CD14-positive monocyte (primary cell): ENCODE measurements around the gene QRICH2. TPM values are rescaled to one million over a fixed set of nuclear protein-coding genes. Genes with fewer than 3 reads are reported as not detected.

ENCODE experiments used
- DNase-seq, 3 donors: peaks; one replicate each; pipeline ENCODE4 v3.0.0-alpha.2; 2011 to 2022
- H2AFZ ChIP-seq: 2 replicates; pipeline ENCODE4 v1.6.0; 2012; ENCODE audit warnings: mild to moderate bottlenecking, low read depth, low read length, inconsistent platforms; ENCODE audit not compliant: insufficient read depth, poor library complexity, severe bottlenecking
- H3K27ac ChIP-seq, 2 donors: 1 replicate in 1 of 2; 2 replicates in 1 of 2; pipeline ENCODE4 v1.5.1; 2012 to 2013; ENCODE audit warnings: low read length in 2 of 2, control low read depth in 1 of 2, inconsistent platforms in 1 of 2, low read depth in 1 of 2, mild to moderate bottlenecking in 1 of 2
- H3K27me3 ChIP-seq, 2 donors: one replicate each; pipeline versions ENCODE4 v1.6.0 to v1.6.1; 2011 to 2013; ENCODE audit warnings: low read length in 2 of 2; ENCODE audit not compliant: control insufficient read depth in 2 of 2, insufficient read depth in 2 of 2
- H3K36me3 ChIP-seq, 2 donors: replicated peaks in 1 of 2; 1 replicate in 1 of 2; 2 replicates in 1 of 2; pipeline versions ENCODE4 v1.5.1 to v1.6.1; 2012 to 2013; ENCODE audit warnings: low read length in 2 of 2, control low read depth in 1 of 2, inconsistent platforms in 1 of 2, mild to moderate bottlenecking in 1 of 2; ENCODE audit not compliant: insufficient read depth in 2 of 2, control insufficient read depth in 1 of 2
- H3K4me1 ChIP-seq, 2 donors: 1 replicate in 1 of 2; 2 replicates in 1 of 2; pipeline versions ENCODE4 v1.5.1 to v1.6.1; 2012 to 2013; ENCODE audit warnings: low read length in 2 of 2, control low read depth in 1 of 2, inconsistent platforms in 1 of 2, mild to moderate bottlenecking in 1 of 2, moderate library complexity in 1 of 2; ENCODE audit not compliant: insufficient read depth in 2 of 2, control insufficient read depth in 1 of 2
- H3K4me2 ChIP-seq: replicated peaks from 2 replicates; pipeline ENCODE3; 2012; ENCODE audit warnings: low read length, moderate library complexity, mild to moderate bottlenecking; ENCODE audit not compliant: poor library complexity, severe bottlenecking; ENCODE audit errors: extremely low read depth
- H3K4me3 ChIP-seq, 3 experiments: fragments of 200-600 bp in 1 of 3; sonication (generic) in 1 of 3; replicated peaks in 1 of 3; 1 replicate in 2 of 3; 2 replicates in 1 of 3; pipeline ENCODE4 v1.5.1; 2011 to 2013; ENCODE audit warnings: low read length in 3 of 3, mild to moderate bottlenecking in 3 of 3, control low read depth in 2 of 3, low read depth in 2 of 3, inconsistent platforms in 1 of 3, moderate library complexity in 1 of 3
- H3K79me2 ChIP-seq: 2 replicates; pipeline ENCODE4 v1.6.0; 2012; ENCODE audit warnings: mild to moderate bottlenecking, control low read depth, inconsistent platforms, low read length, moderate library complexity; ENCODE audit not compliant: insufficient read depth
- H3K9ac ChIP-seq: 2 replicates; pipeline ENCODE4 v1.6.0; 2017; ENCODE audit warnings: low read length, mild to moderate bottlenecking; ENCODE audit not compliant: insufficient read depth, poor library complexity, severe bottlenecking
- H3K9me3 ChIP-seq, 2 donors: replicated peaks in 1 of 2; 1 replicate in 1 of 2; 2 replicates in 1 of 2; pipeline versions ENCODE4 v1.5.1 to v1.6.1; 2012 to 2013; ENCODE audit warnings: low read length in 2 of 2, control low read depth in 1 of 2; ENCODE audit not compliant: control insufficient read depth in 1 of 2, insufficient read depth in 1 of 2
- H4K20me1 ChIP-seq: 2 replicates; pipeline ENCODE4 v1.6.0; 2012; ENCODE audit warnings: mild to moderate bottlenecking, low read length, control low read depth, moderate library complexity; ENCODE audit not compliant: insufficient read depth
- H3K27ac Mint-ChIP-seq, 7 donors: one replicate each; pipeline ENCODE4 v1.8.0; 2020; ENCODE audit warnings: mild to moderate bottlenecking in 7 of 7, mixed read lengths in 7 of 7, moderate library complexity in 6 of 7, inconsistent platforms in 2 of 7
- H3K27me3 Mint-ChIP-seq, 3 donors: one replicate each; pipeline ENCODE4 v1.8.0; 2021 to 2022; ENCODE audit warnings: low read depth in 3 of 3, mild to moderate bottlenecking in 3 of 3, mixed read lengths in 3 of 3, moderate library complexity in 3 of 3, inconsistent platforms in 1 of 3
- H3K36me3 Mint-ChIP-seq, 2 donors: one replicate each; pipeline ENCODE4 v1.8.0; 2020; ENCODE audit warnings: mixed read lengths in 2 of 2, inconsistent platforms in 1 of 2, mild to moderate bottlenecking in 1 of 2
- H3K4me1 Mint-ChIP-seq: one replicate; pipeline ENCODE4 v1.8.0; 2020; ENCODE audit warnings: mild to moderate bottlenecking, mixed read lengths
- H3K4me3 Mint-ChIP-seq, 2 donors: one replicate each; pipeline ENCODE4 v1.8.0; 2020; ENCODE audit warnings: mild to moderate bottlenecking in 2 of 2, mixed read lengths in 2 of 2, moderate library complexity in 1 of 2
- H3K9me3 Mint-ChIP-seq, 7 donors: one replicate each; pipeline ENCODE4 v1.8.0; 2020 to 2022; ENCODE audit warnings: mixed read lengths in 7 of 7, mild to moderate bottlenecking in 6 of 7, moderate library complexity in 6 of 7, inconsistent platforms in 2 of 7
- WGBS: methylation state at CpG from one replicate; pipeline ENCODE4 v1.1.5; 2013; ENCODE audit warnings: missing lambda C conversion rate; ENCODE audit not compliant: insufficient coverage; 5-methylcytosine and 5-hydroxymethylcytosine counted together
- intact Hi-C, 2 donors: fragments of 100-400 bp; cut with micrococcal nuclease; formaldehyde crosslinking; loops; one replicate each; pipeline versions ENCODE4 v1.15.0 to v1.15.1; 2023
- polyA plus RNA-seq, 3 donors: library from polyadenylated mRNA; depleted of rRNA in 1 of 3; unstranded in 2 of 3; stranded (reverse) in 1 of 3; fragments of 300-500 nt in 2 of 3; fragments of >200 nt in 1 of 3; fragmentation: Illumina TruSeq in 2 of 3; gene quantifications; 1 replicate in 2 of 3; 2 replicates in 1 of 3; pipeline ENCODE4 v1.2.3, GENCODE V29; 2012 to 2021
- TF ChIP-seq, protein P1 (sequence below): fragments of 200-600 bp; IDR thresholded peaks from one replicate; pipeline ENCODE4 v1.8.0; 2022; ENCODE audit warnings: antibody characterized with exemption, mild to moderate bottlenecking

QRICH2 gene
- polyA plus RNA-seq, 3 donors = 0.04 to 1.9 TPM; not detected in 1

DNA sequence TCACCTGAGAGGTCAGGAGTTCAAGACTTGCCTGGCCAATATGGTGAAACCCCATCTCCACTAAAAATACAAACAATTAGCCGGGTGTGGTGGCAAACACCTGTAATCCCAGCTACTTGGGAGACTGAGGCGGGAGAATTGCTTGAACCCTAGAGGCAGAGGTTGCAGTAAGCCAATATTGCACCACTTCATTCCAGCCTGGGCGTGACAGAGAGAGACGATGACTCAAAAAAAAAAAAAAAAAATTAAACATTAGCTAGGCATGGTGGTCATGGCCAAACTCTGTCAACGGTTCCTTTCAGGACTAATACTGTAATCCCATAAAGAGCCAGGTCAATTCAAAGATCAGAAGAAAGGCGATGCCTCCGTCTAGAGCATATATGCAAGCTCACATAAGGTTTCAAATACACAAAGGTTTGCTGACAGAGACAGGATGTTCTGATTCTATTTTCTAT, 70.2 kb downstream of the QRICH2 start:
- Mint-ChIP-seq H3K27me3 (peaks cover 45 to 66% (median 59%) of the 10 kb centered on the region in 3 donors), H3K4me1 (peaks cover 13% of the 10 kb centered on the region), H3K4me3 (peak overlapping the region in 1 of 2 donors; percentile 73), H3K36me3 (peaks cover 3 to 8% of the 10 kb centered on the region in 2 donors), H3K9me3 (peaks cover 0 to 15% (median 5%) of the 10 kb centered on the region in 7 donors), H3K27ac (no peak overlapping the region)
- no peaks in the 10 kb centered on the region for H4K20me1 ChIP-seq
- H3K9ac ChIP-seq = no peak overlapping the region
- WGBS = 88% methylated on average over 4 of the region's 7 CpGs
- H3K4me2 ChIP-seq = no peak overlapping the region
- H3K27me3 ChIP-seq = peaks cover 48 to 64% of the 10 kb centered on the region in 2 donors
- intact Hi-C loops = no loop called here
- H3K9me3 ChIP-seq = no peaks in the 10 kb centered on the region
- H3K4me1 ChIP-seq = peaks cover 11 to 13% of the 10 kb centered on the region in 2 donors
- H2AFZ ChIP-seq = no peak overlapping the region
- DNase-seq = peak in 1 of 3 donors; percentile 25
- H3K36me3 ChIP-seq = no peaks in the 10 kb centered on the region
- H3K27ac ChIP-seq = no peak overlapping the region
- no peaks in the 10 kb centered on the region for H3K79me2 ChIP-seq
- TF ChIP-seq, protein P1, sequence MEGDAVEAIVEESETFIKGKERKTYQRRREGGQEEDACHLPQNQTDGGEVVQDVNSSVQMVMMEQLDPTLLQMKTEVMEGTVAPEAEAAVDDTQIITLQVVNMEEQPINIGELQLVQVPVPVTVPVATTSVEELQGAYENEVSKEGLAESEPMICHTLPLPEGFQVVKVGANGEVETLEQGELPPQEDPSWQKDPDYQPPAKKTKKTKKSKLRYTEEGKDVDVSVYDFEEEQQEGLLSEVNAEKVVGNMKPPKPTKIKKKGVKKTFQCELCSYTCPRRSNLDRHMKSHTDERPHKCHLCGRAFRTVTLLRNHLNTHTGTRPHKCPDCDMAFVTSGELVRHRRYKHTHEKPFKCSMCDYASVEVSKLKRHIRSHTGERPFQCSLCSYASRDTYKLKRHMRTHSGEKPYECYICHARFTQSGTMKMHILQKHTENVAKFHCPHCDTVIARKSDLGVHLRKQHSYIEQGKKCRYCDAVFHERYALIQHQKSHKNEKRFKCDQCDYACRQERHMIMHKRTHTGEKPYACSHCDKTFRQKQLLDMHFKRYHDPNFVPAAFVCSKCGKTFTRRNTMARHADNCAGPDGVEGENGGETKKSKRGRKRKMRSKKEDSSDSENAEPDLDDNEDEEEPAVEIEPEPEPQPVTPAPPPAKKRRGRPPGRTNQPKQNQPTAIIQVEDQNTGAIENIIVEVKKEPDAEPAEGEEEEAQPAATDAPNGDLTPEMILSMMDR = no peak
- H3K4me3 ChIP-seq = no peak overlapping the region

DNA sequence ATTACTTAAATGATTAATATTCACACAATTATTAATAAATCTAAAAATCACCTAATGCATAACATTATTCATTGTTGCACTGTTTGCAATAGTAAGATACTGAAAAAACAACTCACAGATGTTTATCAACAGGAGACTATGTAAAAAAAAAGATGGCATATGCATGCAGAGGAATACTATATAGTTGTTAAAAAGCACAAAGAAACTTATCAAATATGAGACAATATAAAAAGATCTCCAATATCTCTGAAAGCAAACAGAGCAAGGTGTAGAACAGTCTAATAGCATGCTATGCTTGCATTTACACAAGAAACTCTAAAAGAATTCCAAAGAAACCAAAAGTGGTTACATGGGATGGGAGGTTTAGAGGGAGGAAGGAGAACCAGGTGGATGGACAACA, 71.5 kb downstream of the QRICH2 start:
- intact Hi-C loops = no loop called here
- H3K36me3 ChIP-seq = no peaks in the 10 kb centered on the region
- H2AFZ ChIP-seq = no peak overlapping the region
- no peak overlapping the region for H3K4me3 ChIP-seq
- H3K27me3 Mint-ChIP-seq = peaks cover 32 to 57% (median 46%) of the 10 kb centered on the region in 3 donors
- peaks cover 3 to 7% of the 10 kb centered on the region in 2 donors for H3K36me3 Mint-ChIP-seq
- TF ChIP-seq, protein P1 = no peak
- H3K27ac ChIP-seq = no peak overlapping the region
- no peak overlapping the region for H3K9ac ChIP-seq
- H3K9me3 ChIP-seq = no peaks in the 10 kb centered on the region
- peaks cover 0 to 13% (median 4%) of the 10 kb centered on the region in 7 donors for H3K9me3 Mint-ChIP-seq
- no peaks in the 10 kb centered on the region for H3K79me2 ChIP-seq
- H3K4me3 Mint-ChIP-seq = peak overlapping the region in 1 of 2 donors; percentile 46
- H4K20me1 ChIP-seq = no peaks in the 10 kb centered on the region
- no peak overlapping the region for H3K4me2 ChIP-seq
- peaks cover 11 to 13% of the 10 kb centered on the region in 2 donors for H3K4me1 ChIP-seq
- H3K4me1 Mint-ChIP-seq = peaks cover 13% of the 10 kb centered on the region
- DNase-seq = no peak
- H3K27me3 ChIP-seq = peaks cover 40 to 56% of the 10 kb centered on the region in 2 donors
- no peak overlapping the region for H3K27ac Mint-ChIP-seq
